ENCODE data around the gene CC2D1B. TPM values are rescaled to one million over a fixed set of nuclear protein-coding genes. Genes with fewer than 3 reads are reported as not detected.

CC2D1B gene
- total RNA-seq, 4 donors from 2014 or later: 9.5 to 39.4 (median 19.5) TPM

DNA sequence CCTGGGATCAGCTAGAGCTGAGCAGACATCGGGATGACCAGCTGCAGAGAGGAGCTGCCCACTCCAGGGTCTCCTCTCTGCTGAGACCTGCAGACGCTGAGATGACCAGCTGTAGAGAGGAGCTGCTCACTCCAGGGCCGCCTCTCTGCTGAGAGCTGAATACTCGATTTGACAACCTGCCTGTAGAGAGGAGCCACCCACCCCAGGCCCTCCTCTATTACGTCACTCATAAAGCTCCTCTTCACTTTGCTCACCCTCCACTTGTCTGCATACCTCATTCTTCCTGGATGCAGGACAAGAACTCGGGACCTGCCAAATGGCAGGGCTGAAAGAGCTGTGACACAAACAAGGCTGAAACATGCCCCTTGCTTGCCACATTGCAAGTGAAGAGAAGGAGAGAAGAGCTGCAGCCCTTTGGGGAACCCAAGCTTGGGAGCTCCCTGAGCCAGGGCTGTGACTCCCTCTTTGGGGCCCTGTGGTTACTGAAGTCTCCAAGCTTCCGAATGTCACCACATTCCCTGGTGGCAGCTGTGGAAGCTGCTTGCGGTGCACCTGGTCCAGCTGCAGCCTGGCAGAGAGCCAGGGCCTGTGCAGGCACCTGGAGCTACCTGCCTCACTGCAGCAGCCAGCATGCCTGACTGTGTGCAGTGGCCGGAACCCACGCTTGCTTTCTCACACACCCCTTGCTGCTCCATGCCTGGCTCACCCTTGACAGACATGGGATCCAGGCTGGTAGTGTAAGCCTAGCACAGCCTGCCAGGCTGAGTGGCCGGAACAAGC is 59.6 kb downstream of the CC2D1B start:
- Histone ChIP-seq H3K9me3 (no peaks in the 10 kb centered on the region), H3K27me3 (no peaks in the 10 kb centered on the region), H3K36me3 (no peaks in the 10 kb centered on the region), H3K4me1 (no peaks in the 10 kb centered on the region), H3K27ac (no peak overlapping the region), H3K4me3 (no peak overlapping the region)
- TF ChIP-seq POLR2A (IDR thresholded peaks at IDR 0.05): no peak
- TF ChIP-seq, protein P1, sequence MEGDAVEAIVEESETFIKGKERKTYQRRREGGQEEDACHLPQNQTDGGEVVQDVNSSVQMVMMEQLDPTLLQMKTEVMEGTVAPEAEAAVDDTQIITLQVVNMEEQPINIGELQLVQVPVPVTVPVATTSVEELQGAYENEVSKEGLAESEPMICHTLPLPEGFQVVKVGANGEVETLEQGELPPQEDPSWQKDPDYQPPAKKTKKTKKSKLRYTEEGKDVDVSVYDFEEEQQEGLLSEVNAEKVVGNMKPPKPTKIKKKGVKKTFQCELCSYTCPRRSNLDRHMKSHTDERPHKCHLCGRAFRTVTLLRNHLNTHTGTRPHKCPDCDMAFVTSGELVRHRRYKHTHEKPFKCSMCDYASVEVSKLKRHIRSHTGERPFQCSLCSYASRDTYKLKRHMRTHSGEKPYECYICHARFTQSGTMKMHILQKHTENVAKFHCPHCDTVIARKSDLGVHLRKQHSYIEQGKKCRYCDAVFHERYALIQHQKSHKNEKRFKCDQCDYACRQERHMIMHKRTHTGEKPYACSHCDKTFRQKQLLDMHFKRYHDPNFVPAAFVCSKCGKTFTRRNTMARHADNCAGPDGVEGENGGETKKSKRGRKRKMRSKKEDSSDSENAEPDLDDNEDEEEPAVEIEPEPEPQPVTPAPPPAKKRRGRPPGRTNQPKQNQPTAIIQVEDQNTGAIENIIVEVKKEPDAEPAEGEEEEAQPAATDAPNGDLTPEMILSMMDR (IDR thresholded peaks at IDR 0.05): no peak
- intact Hi-C loops (cut with DNase I; ENCODE audit: low total_unique reads): no loop called here
- no peak for DNase-seq

DNA sequence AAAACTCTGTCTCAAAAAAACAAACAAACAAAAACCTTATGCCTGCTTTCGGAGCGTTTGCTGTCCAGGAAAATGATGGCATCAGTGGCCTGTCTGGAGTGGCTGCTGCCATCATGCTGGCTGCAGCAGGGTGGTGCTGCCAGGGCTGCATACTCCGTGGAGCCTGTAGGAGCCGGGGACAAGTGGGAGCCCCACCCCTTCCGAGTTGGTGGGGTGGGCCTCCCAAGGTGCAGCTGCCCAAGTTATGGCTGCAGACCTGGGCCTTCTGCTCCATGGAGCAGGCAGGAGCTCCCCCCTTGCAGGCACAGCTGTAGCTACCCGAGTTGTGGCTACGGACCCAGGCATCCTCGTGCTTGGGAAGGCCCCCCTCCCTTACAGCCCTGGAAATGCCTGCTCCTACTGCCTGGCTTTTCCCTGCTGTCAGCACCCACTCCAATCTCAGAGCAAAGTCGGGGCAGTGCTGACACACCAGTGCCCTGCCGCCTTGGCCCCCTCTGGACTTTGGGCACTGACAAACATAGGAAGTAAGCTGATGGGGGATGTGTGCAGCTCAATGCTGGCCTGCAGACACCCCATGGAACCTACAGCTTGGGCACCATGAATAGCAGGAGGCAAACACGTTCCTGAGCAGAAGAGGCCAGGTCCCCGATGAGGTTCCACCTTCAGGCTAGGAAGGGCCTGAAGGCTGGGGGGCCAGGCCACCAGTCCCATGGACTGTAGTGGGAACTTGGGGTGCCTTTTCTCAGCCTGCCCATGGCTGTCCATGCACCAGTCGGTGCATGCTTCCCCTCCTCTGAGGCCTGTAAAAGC is 60.4 kb downstream of the CC2D1B start:
- H3K36me3 ChIP-seq: no peaks in the 10 kb centered on the region

More for the DNA sequence above, 60.4 kb downstream of the CC2D1B start:
- no peak for DNase-seq
- H3K27me3 ChIP-seq: no peaks in the 10 kb centered on the region
- no peak for TF ChIP-seq POLR2A (IDR thresholded peaks at IDR 0.05)
- TF ChIP-seq, protein P1 (IDR thresholded peaks at IDR 0.05): no peak
- intact Hi-C loops (cut with DNase I; ENCODE audit: low total_unique reads): no loop called here
- H3K4me3 ChIP-seq: no peak overlapping the region
- H3K4me1 ChIP-seq: no peaks in the 10 kb centered on the region
- no peak overlapping the region for H3K27ac ChIP-seq
- no peaks in the 10 kb centered on the region for H3K9me3 ChIP-seq

Other genes starting within 250 kb of the CC2D1B start
- gene ZFYVE9, start 224.1 kb downstream of the CC2D1B start, total RNA-seq: 10 to 100 TPM; 25.6 to 95.0 (median 48.3) TPM
- 1 to 10 TPM in 1 of 4 donors, under 1 TPM in 2, not detected in 1; 0.26 to 4.6 (median 0.76) TPM for gene ORC1, start 38.2 kb upstream of the CC2D1B start, total RNA-seq
- gene PRPF38A, start 38.4 kb upstream of the CC2D1B start, total RNA-seq: 10 to 100 TPM in 3 of 4 donors, 1 to 10 TPM in 1; 4.6 to 58.2 (median 30.7) TPM
- 100 to 1,000 TPM; 105 to 138 (median 127) TPM for gene TUT4, start 186.9 kb upstream of the CC2D1B start, total RNA-seq
- gene GPX7, start 236.2 kb upstream of the CC2D1B start, total RNA-seq: 100 to 1,000 TPM in 1 of 4 donors, 10 to 100 TPM in 1, 1 to 10 TPM in 2; 1.8 to 125 (median 9.6) TPM